Panc1 (cell line): Measurements from ENCODE around the gene GRIP1. TPM values are rescaled to one million over a fixed set of nuclear protein-coding genes. Genes with fewer than 3 reads are reported as not detected.

Experiments used
- ATAC-seq: fragments of 200-7000 bp; cut with Tn5 transposase; 2 replicates; pipeline ENCODE4 v1.9.1; 2020; ENCODE audit warnings: mild to moderate bottlenecking, moderate library complexity
- BruUV-seq: library from RNA; stranded (reverse); fragments of 400-500 nt; replicated peaks from 2 replicates; lab custom pipeline; 2021; lab: Mats Ljungman, UMichigan
- CTCF ChIA-PET: fragments of 300-600 bp; sonication (Branson Sonifier 250); formaldehyde crosslinking; loops from one replicate; lab custom pipeline; 2022; ENCODE audit warnings: antibody characterized with exemption; lab: Charles Lee
- POLR2A ChIA-PET: fragments of 300-600 bp; sonication (Branson Sonifier 250); formaldehyde crosslinking; loops from one replicate; lab custom pipeline; 2022; ENCODE audit warnings: antibody characterized with exemption; lab: Charles Lee
- DNase-seq: peaks from one replicate; pipeline ENCODE4 v3.0.0-alpha.2; 2010; ENCODE audit warnings: low read depth, low spot score
- H3K27ac ChIP-seq: 2 replicates; pipeline ENCODE4 v1.5.1; 2011; ENCODE audit warnings: mild to moderate bottlenecking, low read length, inconsistent platforms
- H3K27me3 ChIP-seq: fragments of 200-500 bp; sonication (Bioruptor generic); 2 replicates; pipeline ENCODE4 v1.6.0; 2014; ENCODE audit warnings: low read length, inconsistent platforms; ENCODE audit not compliant: control insufficient read depth, insufficient read depth
- H3K36me3 ChIP-seq: fragments of 200-500 bp; sonication (Bioruptor generic); 2 replicates; pipeline ENCODE4 v1.5.1; 2014; ENCODE audit warnings: inconsistent platforms, mild to moderate bottlenecking, low read length, moderate library complexity; ENCODE audit not compliant: control insufficient read depth, insufficient read depth
- H3K4me1 ChIP-seq: 2 replicates; pipeline ENCODE4 v1.5.1; 2011; ENCODE audit warnings: inconsistent platforms, mild to moderate bottlenecking, low read length, moderate library complexity; ENCODE audit not compliant: control insufficient read depth, insufficient read depth
- H3K4me3 ChIP-seq, 2 experiments: 2 replicates each; pipeline ENCODE4 v1.5.1; 2011 to 2012; ENCODE audit warnings: low read depth in 2 of 2, low read length in 2 of 2, mild to moderate bottlenecking in 2 of 2, inconsistent platforms in 1 of 2, moderate library complexity in 1 of 2
- H3K9me3 ChIP-seq: fragments of 200-500 bp; sonication (Bioruptor generic); 2 replicates; pipeline ENCODE4 v1.5.1; 2014; ENCODE audit warnings: low read depth, mild to moderate bottlenecking, inconsistent platforms, low read length, moderate library complexity; ENCODE audit not compliant: control insufficient read depth, insufficient read depth
- CTCF ChIP-seq: fragments of 450-650 bp; IDR thresholded peaks from 2 replicates; pipeline ENCODE4 v1.5.1; 2017; ENCODE audit warnings: mild to moderate bottlenecking
- POLR2AphosphoS5 ChIP-seq: IDR thresholded peaks from 2 replicates; pipeline ENCODE4 v1.6.1; 2012; ENCODE audit warnings: mild to moderate bottlenecking, low read depth, low read length, moderate library complexity
- REST ChIP-seq, 2 experiments: IDR thresholded peaks; 2 replicates each; pipeline ENCODE4 v1.6.1; 2011 to 2012; ENCODE audit warnings: low read depth in 2 of 2, control low read depth in 1 of 2, low read length in 1 of 2, mild to moderate bottlenecking in 1 of 2, moderate library complexity in 1 of 2; ENCODE audit not compliant: insufficient read depth in 1 of 2
- SIN3A ChIP-seq: IDR thresholded peaks from 2 replicates; pipeline ENCODE4 v1.6.1; 2012; ENCODE audit warnings: low read depth, mild to moderate bottlenecking, low read length, moderate library complexity, borderline replicate concordance; ENCODE audit not compliant: insufficient read depth
- TCF7L2 ChIP-seq: IDR thresholded peaks from 2 replicates; pipeline ENCODE4 v1.6.1; 2011; ENCODE audit warnings: mild to moderate bottlenecking, low read depth, low read length, inconsistent platforms
- in situ Hi-C: cut with HindIII; loops from 2 replicates; pipeline ENCODE4 v1.10.0; 2016; ENCODE audit warnings: low sequenced_read_pairs, low pct_unique_long_range_greater_than_20kb
- intact Hi-C: fragments of 100-400 bp; cut with micrococcal nuclease; formaldehyde crosslinking; loops from one replicate; pipeline ENCODE4 v1.10.0; 2022; ENCODE audit not compliant: unreplicated experiment
- total RNA-seq: library from RNA; stranded (reverse); gene quantifications from one replicate; pipeline ENCODE4 v1.2.1, GENCODE V29; 2021; ENCODE audit not compliant: unreplicated experiment

Gene GRIP1
- total RNA-seq, 1 experiment from 2014 or later: 9.2 TPM

GRCh38 chr12:66340131-66340530, 338.7 kb downstream of the GRIP1 start:
- Histone ChIP-seq H3K27ac (no peak overlapping the region), H3K4me3 (no peak overlapping the region), H3K4me1 (no peaks in the 10 kb centered on the region), H3K9me3 (peaks cover 3% of the 10 kb centered on the region; the same call in 1 of the 2 replicates), H3K36me3 (no peaks in the 10 kb centered on the region), H3K27me3 (no peaks in the 10 kb centered on the region)
- ATAC-seq (no peak), DNase-seq (no peak)
- BruUV-seq: no TSS peak
- POLR2A ChIA-PET: no interaction called here
- in situ Hi-C loops: no loop called here
- CTCF ChIA-PET: no interaction called here
- intact Hi-C loops: no loop called here
- TF ChIP-seq POLR2AphosphoS5 (no peak), REST (IDR thresholded peaks at IDR 0.05; ENCODE audit: insufficient read depth in 1 of 2, low read depth in 2 of 2, low read length in 1 of 2) (no peak), CTCF (no peak), SIN3A (no peak), TCF7L2 (no peak)

- ChIA-PET POLR2A (no interaction called here), CTCF (no interaction called here)
- Histone ChIP-seq H3K4me1 (no peaks in the 10 kb centered on the region), H3K27ac (no peak overlapping the region), H3K9me3 (peaks cover 3% of the 10 kb centered on the region; the same call in 1 of the 2 replicates), H3K4me3 (no peak overlapping the region), H3K36me3 (no peaks in the 10 kb centered on the region), H3K27me3 (no peaks in the 10 kb centered on the region)
- DNase-seq: no peak
- ATAC-seq: no peak
- BruUV-seq: no TSS peak
- intact Hi-C loops (no loop called here), in situ Hi-C loops (no loop called here)
- TF ChIP-seq TCF7L2 (no peak), POLR2AphosphoS5 (no peak), SIN3A (no peak), REST (IDR thresholded peaks at IDR 0.05; ENCODE audit: insufficient read depth in 1 of 2, low read depth in 2 of 2, low read length in 1 of 2) (no peak), CTCF (no peak)
Measured at GRCh38 chr12:66337381-66338010, 341.4 kb downstream of the GRIP1 start.
